Adrenal gland (tissue), 5 donors: ENCODE results near the gene AHDC1.

ENCODE experiments used
- CTCF ChIP-seq, 6 experiments: fragments of 450-650 bp in 4 of 6; fragments of 200-600 bp in 2 of 6; sonication (generic) in 1 of 6; IDR thresholded peaks; 1 replicate in 5 of 6; 2 replicates in 1 of 6; pipeline versions ENCODE4 v1.5.1 to v1.8.0; 2016 to 2021; ENCODE audit warnings: antibody characterized with exemption in 6 of 6, mild to moderate bottlenecking in 2 of 6, moderate library complexity in 1 of 6
- POLR2A ChIP-seq, 2 donors: fragments of 450-650 bp; IDR thresholded peaks; one replicate each; pipeline ENCODE4 v1.6.1; 2017; ENCODE audit warnings: antibody characterized with exemption in 2 of 2, mild to moderate bottlenecking in 2 of 2, moderate library complexity in 1 of 2
- donor health status: DM: no; HTN: no; CAD: no.

- TF ChIP-seq CTCF (IDR thresholded peaks at IDR 0.05) = no peak
- TF ChIP-seq POLR2A (IDR thresholded peaks at IDR 0.05) = no peak
Measured at GRCh38 chr1:27569506-27570291, 34.2 kb downstream of the AHDC1 start.
